GM10266 (cell line): ENCODE measurements around the gene HNRNPK.

Experiments
- DNase-seq: peaks from one replicate; pipeline ENCODE4 v3.0.0; 2012; ENCODE audit errors: extremely low spot score
- TF ChIP-seq, protein P1 (sequence below): IDR thresholded peaks from 2 replicates; pipeline ENCODE4 v1.5.1; 2012; ENCODE audit warnings: mild to moderate bottlenecking, low read depth; ENCODE audit not compliant: control insufficient read depth, insufficient read depth; ENCODE audit errors: missing control alignments

HNRNPK gene

DNA sequence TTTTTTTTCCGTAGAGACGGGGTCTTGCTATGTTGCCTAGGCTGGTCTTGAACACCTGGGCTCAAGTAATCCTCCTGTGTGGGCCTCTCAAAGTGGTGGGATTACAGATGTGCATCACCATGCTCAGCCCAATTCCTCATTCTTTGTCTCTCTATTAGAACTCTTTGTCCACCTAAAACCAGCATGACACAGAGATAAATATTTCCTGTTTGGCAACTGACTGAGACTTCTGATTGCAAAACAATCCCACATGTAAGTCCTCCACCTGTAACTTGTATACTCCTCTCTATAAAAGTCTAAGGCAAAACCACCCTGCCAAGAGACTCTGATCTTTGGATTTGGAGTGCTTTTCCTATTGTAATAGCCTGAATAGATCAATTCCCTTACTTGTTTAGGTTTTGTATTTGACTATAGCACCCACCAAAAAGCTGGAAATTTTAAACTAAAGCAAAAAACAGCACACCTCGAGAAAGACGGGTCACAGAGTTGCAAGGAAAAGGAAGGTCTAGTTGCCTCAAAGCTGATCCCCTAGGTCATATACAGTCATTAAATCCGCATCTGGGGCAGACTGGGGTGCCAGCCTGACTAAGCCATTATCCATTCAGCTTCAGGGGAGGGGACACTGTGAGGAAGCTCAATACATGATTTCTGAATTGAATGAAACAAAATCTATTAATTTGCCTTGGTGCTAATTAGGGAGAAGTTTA lies 45.3 kb downstream of the HNRNPK start:
- DNase-seq: no peak
- TF ChIP-seq, protein P1, sequence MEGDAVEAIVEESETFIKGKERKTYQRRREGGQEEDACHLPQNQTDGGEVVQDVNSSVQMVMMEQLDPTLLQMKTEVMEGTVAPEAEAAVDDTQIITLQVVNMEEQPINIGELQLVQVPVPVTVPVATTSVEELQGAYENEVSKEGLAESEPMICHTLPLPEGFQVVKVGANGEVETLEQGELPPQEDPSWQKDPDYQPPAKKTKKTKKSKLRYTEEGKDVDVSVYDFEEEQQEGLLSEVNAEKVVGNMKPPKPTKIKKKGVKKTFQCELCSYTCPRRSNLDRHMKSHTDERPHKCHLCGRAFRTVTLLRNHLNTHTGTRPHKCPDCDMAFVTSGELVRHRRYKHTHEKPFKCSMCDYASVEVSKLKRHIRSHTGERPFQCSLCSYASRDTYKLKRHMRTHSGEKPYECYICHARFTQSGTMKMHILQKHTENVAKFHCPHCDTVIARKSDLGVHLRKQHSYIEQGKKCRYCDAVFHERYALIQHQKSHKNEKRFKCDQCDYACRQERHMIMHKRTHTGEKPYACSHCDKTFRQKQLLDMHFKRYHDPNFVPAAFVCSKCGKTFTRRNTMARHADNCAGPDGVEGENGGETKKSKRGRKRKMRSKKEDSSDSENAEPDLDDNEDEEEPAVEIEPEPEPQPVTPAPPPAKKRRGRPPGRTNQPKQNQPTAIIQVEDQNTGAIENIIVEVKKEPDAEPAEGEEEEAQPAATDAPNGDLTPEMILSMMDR: no peak

DNA sequence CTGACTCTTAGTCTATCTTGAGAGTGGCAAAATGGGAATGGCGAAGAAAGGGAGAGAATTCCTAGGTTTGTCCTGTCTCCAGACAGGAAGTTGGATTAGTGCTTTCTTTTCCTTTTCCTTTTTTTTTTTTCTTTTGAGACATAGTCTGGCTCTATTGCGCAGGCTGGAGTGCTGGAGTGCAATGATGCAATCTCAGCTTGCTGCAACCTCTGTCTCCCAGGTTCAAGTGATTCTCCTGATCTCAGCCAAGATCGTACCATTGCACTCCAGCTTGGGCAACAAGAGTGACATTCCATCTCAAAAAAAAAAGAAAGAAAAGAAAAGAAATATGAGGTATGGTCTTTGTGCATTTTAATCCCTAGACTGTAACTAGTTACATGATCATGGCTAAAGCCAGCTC lies 46.2 kb downstream of the HNRNPK start:
- no peak for DNase-seq
- TF ChIP-seq, protein P1: no peak

GRCh38 chr9:83932851-83933250 lies 47.2 kb downstream of the HNRNPK start:
- DNase-seq: no peak
- TF ChIP-seq, protein P1: no peak

DNA sequence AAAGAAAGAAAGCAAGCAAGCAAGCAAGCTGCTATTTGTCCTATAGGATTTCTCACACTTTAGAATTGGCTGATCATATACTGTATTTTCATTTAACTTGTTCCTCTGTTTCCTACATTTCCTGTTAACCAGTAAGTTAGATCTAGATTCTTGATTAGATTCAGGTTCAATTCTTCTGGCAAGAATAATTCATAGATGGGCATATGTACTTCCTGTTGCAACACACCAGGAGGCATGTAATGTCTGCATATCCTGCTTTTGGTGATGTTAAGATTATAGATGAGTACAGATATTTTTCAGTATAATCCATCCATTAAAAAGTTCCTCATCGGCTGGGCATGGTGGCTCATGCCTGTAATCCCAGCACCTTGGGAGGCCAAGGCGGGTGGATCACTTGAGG lies 48.0 kb downstream of the HNRNPK start:
- no peak for DNase-seq
- TF ChIP-seq, protein P1: no peak

DNA sequence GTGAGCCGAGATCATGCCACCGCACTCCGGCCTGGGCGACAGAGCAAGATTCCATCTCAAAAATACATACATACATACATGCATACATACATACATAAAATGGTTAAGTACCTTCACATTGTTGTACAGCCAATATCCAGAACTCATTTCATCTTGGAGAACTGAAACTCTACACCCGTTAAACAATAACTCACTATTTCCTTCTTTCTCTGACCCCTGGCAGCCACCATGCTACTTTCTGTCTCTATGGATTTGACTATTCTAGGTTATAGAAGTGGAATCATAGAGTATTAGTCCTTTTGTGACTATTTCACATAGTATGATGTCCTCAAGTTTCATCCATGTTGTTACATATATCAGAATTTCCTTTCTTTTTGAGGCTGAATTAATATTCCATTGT lies 49.1 kb downstream of the HNRNPK start:
- TF ChIP-seq, protein P1: no peak
- no peak for DNase-seq

DNA sequence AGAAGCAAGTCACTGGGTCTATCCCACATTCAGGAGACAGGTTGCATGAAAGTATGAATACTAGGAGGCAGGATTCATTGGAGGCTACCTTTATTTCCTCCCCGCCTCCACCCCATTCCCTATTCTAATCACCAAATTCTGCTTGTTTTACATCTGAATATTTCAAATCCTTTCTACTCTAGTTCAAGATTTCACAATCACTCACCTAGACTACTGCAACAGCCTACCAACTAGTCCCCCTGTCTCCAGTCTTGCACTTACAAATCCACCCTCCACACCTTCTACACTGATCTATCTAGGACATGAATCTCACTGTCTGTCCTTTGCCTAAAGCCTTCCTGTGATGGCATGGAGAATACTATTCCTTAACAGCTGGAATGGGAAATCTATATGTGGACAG lies 52.4 kb downstream of the HNRNPK start:
- DNase-seq: no peak
- TF ChIP-seq, protein P1: no peak

- DNase-seq: peak; percentile 95
These were observed 58.9 kb downstream of the HNRNPK start, which contains the start of gene KIF27 for GRCh38 chr9:83920927-83921707. Gene KIF27 (minus strand): TSS chr9:83921432. CDS start chr9:83915591, 5,841 bp downstream.

More at GRCh38 chr9:83920927-83921707, 58.9 kb downstream of the HNRNPK start, which contains the start of gene KIF27:
- TF ChIP-seq, protein P1: peak; percentile 31
